ENCODE measurements around the gene PYGB.

Gene PYGB

GRCh38 chr20:25248786-25249172 lies 894 bp downstream of the PYGB start:
- Mint-ChIP-seq H3K27me3 (peaks cover 10% of the 10 kb centered on the region), H3K4me3 (peak overlapping the region; percentile 90 to 93), H3K4me1 (peaks cover 69% of the 10 kb centered on the region), H3K9me3 (no peaks in the 10 kb centered on the region), H3K27ac (peak overlapping the region; percentile 42 to 90)
- ATAC-seq (no peak), DNase-seq (no peak)

- Mint-ChIP-seq H3K4me3 (peak overlapping the region; percentile 90 to 93), H3K27ac (peak overlapping the region; percentile 19 to 42), H3K27me3 (peaks cover 10% of the 10 kb centered on the region), H3K9me3 (no peaks in the 10 kb centered on the region), H3K4me1 (peaks cover 73% of the 10 kb centered on the region)
- DNase-seq (no peak), ATAC-seq (no peak)
Measured at GRCh38 chr20:25249198-25249931, 1.5 kb downstream of the PYGB start.

- no peak for DNase-seq
- peaks cover 80% of the 10 kb centered on the region for H3K4me1 Mint-ChIP-seq
- H3K27ac Mint-ChIP-seq = no peak overlapping the region
- no peak for ATAC-seq
- peaks cover 10% of the 10 kb centered on the region for H3K27me3 Mint-ChIP-seq
- no peaks in the 10 kb centered on the region for H3K9me3 Mint-ChIP-seq
- H3K4me3 Mint-ChIP-seq = peak overlapping the region; percentile 90 to 93
Measured at GRCh38 chr20:25250508-25250907, 2.6 kb downstream of the PYGB start.

GRCh38 chr20:25251019-25251418 lies 3.1 kb downstream of the PYGB start:
- Mint-ChIP-seq H3K27ac (no peak overlapping the region), H3K27me3 (peaks cover 10% of the 10 kb centered on the region), H3K4me3 (peak overlapping the region; percentile 19 to 90), H3K9me3 (no peaks in the 10 kb centered on the region), H3K4me1 (peaks cover 81% of the 10 kb centered on the region)
- ATAC-seq (no peak), DNase-seq (no peak)

GRCh38 chr20:25251558-25251957 lies 3.7 kb downstream of the PYGB start:
- H3K27me3 Mint-ChIP-seq = peaks cover 6% of the 10 kb centered on the region
- peak overlapping the region in 1 of 2 donors; percentile 53 for H3K27ac Mint-ChIP-seq
- H3K4me3 Mint-ChIP-seq = peak overlapping the region in 1 of 2 donors; percentile 90
- DNase-seq = no peak
- no peaks in the 10 kb centered on the region for H3K9me3 Mint-ChIP-seq
- ATAC-seq = no peak
- H3K4me1 Mint-ChIP-seq = peaks cover 81% of the 10 kb centered on the region

- Mint-ChIP-seq H3K4me1 (peaks cover 81% of the 10 kb centered on the region), H3K9me3 (no peaks in the 10 kb centered on the region), H3K27me3 (no peaks in the 10 kb centered on the region), H3K4me3 (peak overlapping the region in 1 of 2 donors; percentile 23), H3K27ac (peak overlapping the region; percentile 44 to 91)
- ATAC-seq = no peak
- no peak for DNase-seq
Measured at GRCh38 chr20:25252230-25252651, 4.4 kb downstream of the PYGB start.

GRCh38 chr20:25252686-25253421 lies 5.0 kb downstream of the PYGB start:
- Mint-ChIP-seq H3K27ac (peak overlapping the region; percentile 44 to 91), H3K9me3 (no peaks in the 10 kb centered on the region), H3K4me3 (peak overlapping the region; percentile 30 to 37), H3K27me3 (no peaks in the 10 kb centered on the region), H3K4me1 (peaks cover 86% of the 10 kb centered on the region)
- ATAC-seq (peak; percentile 64), DNase-seq (peak in 1 of 2 donors; percentile 47)

- H3K4me3 Mint-ChIP-seq = no peak overlapping the region
- H3K9me3 Mint-ChIP-seq = no peaks in the 10 kb centered on the region
- H3K4me1 Mint-ChIP-seq = peaks cover 95% of the 10 kb centered on the region
- DNase-seq (no peak), ATAC-seq (no peak)
- peak overlapping the region in 1 of 2 donors; percentile 29 for H3K27ac Mint-ChIP-seq
- H3K27me3 Mint-ChIP-seq = no peaks in the 10 kb centered on the region
Measured at GRCh38 chr20:25253606-25254275, 5.9 kb downstream of the PYGB start.

GRCh38 chr20:25254571-25254970 lies 6.7 kb downstream of the PYGB start:
- Mint-ChIP-seq H3K4me1 (peaks cover 98% of the 10 kb centered on the region), H3K27me3 (no peaks in the 10 kb centered on the region), H3K9me3 (no peaks in the 10 kb centered on the region), H3K27ac (no peak overlapping the region), H3K4me3 (no peak overlapping the region)
- no peak for ATAC-seq
- DNase-seq = no peak

GRCh38 chr20:25254986-25255680 lies 7.2 kb downstream of the PYGB start:
- ATAC-seq (no peak), DNase-seq (peak in 1 of 2 donors; percentile 6)
- Mint-ChIP-seq H3K27ac (no peak overlapping the region), H3K4me1 (peaks cover 98% of the 10 kb centered on the region), H3K9me3 (no peaks in the 10 kb centered on the region), H3K27me3 (no peaks in the 10 kb centered on the region), H3K4me3 (no peak overlapping the region)

- no peak for DNase-seq
- H3K27me3 Mint-ChIP-seq = no peaks in the 10 kb centered on the region
- H3K4me1 Mint-ChIP-seq = peaks cover 98% of the 10 kb centered on the region
- ATAC-seq = no peak
- no peak overlapping the region for H3K4me3 Mint-ChIP-seq
- H3K9me3 Mint-ChIP-seq = no peaks in the 10 kb centered on the region
- peak overlapping the region in 1 of 2 donors; percentile 86 for H3K27ac Mint-ChIP-seq
Measured at GRCh38 chr20:25256226-25256859, 8.5 kb downstream of the PYGB start.

GRCh38 chr20:25257130-25257529 lies 9.2 kb downstream of the PYGB start:
- no peaks in the 10 kb centered on the region for H3K9me3 Mint-ChIP-seq
- peaks cover 98% of the 10 kb centered on the region for H3K4me1 Mint-ChIP-seq
- no peak for DNase-seq
- H3K27ac Mint-ChIP-seq = no peak overlapping the region
- no peak overlapping the region for H3K4me3 Mint-ChIP-seq
- no peak for ATAC-seq
- no peaks in the 10 kb centered on the region for H3K27me3 Mint-ChIP-seq

GRCh38 chr20:25257756-25258475 lies 10.0 kb downstream of the PYGB start:
- Mint-ChIP-seq H3K27me3 (no peaks in the 10 kb centered on the region), H3K27ac (peak overlapping the region in 1 of 2 donors; percentile 52), H3K4me3 (no peak overlapping the region), H3K9me3 (no peaks in the 10 kb centered on the region), H3K4me1 (peaks cover 90% of the 10 kb centered on the region)
- DNase-seq (peak in 1 of 2 donors; percentile 2), ATAC-seq (no peak)

GRCh38 chr20:25258476-25258805 lies 10.6 kb downstream of the PYGB start:
- H3K4me3 Mint-ChIP-seq = peak overlapping the region; percentile 25 to 48

More at GRCh38 chr20:25258476-25258805, 10.6 kb downstream of the PYGB start:
- Mint-ChIP-seq H3K9me3 (no peaks in the 10 kb centered on the region), H3K27ac (peak overlapping the region in 1 of 2 donors; percentile 85), H3K4me1 (peaks cover 85% of the 10 kb centered on the region), H3K27me3 (no peaks in the 10 kb centered on the region)
- peak; percentile 27 for ATAC-seq
- DNase-seq = peak in 1 of 2 donors; percentile 4

Measured in stimulated activated naive CD8-positive, alpha-beta T cell treated with anti-CD3 and anti-CD28 coated beads, Interleukin-15, amount 100 ng/mL, for 72 hours (primary cell).